Endothelial cell (in vitro differentiated cells): ENCODE results near the gene KCNAB2. TPM values are rescaled to one million over a fixed set of nuclear protein-coding genes. Genes with fewer than 3 reads are reported as not detected.

Source experiments
- DNase-seq: peaks from one replicate; pipeline ENCODE4 v3.0.0; 2021; ENCODE audit warnings: low spot score
- H3K27ac Mint-ChIP-seq: one replicate; pipeline ENCODE4 v1.8.0; 2021; ENCODE audit warnings: mixed read lengths, inconsistent platforms; ENCODE audit not compliant: unreplicated experiment
- H3K27me3 Mint-ChIP-seq: one replicate; pipeline ENCODE4 v1.8.0; 2021; ENCODE audit warnings: mild to moderate bottlenecking, moderate library complexity, mixed read lengths, inconsistent platforms; ENCODE audit not compliant: unreplicated experiment
- H3K36me3 Mint-ChIP-seq: one replicate; pipeline ENCODE4 v1.8.0; 2021; ENCODE audit warnings: mild to moderate bottlenecking, low read depth, mixed read lengths, inconsistent platforms; ENCODE audit not compliant: unreplicated experiment
- H3K4me1 Mint-ChIP-seq: one replicate; pipeline ENCODE4 v1.8.0; 2021; ENCODE audit warnings: mild to moderate bottlenecking, mixed read lengths, inconsistent platforms; ENCODE audit not compliant: unreplicated experiment
- H3K4me3 Mint-ChIP-seq: one replicate; pipeline ENCODE4 v1.8.0; 2021; ENCODE audit warnings: mild to moderate bottlenecking, mixed read lengths, inconsistent platforms; ENCODE audit not compliant: unreplicated experiment
- H3K9me3 Mint-ChIP-seq: one replicate; pipeline ENCODE4 v1.8.0; 2021; ENCODE audit warnings: mixed read lengths, inconsistent platforms; ENCODE audit not compliant: unreplicated experiment
- total RNA-seq: library from RNA; stranded (reverse); fragmentation: NEBNext Ultra II Directional; extraction: Animal tissue kit (Norgen Biotek cat#: 25700); gene quantifications from one replicate; pipeline ENCODE4 v1.2.1, GENCODE V29; 2021; ENCODE audit not compliant: unreplicated experiment
- TF ChIP-seq, protein P1 (sequence below): fragments of 200-600 bp; sonication (generic); IDR thresholded peaks from one replicate; pipeline ENCODE4 v1.5.0; 2021; ENCODE audit warnings: antibody characterized with exemption; ENCODE audit not compliant: unreplicated experiment

KCNAB2 gene
- total RNA-seq, 1 donor from 2014 or later = 4.1 TPM

- TF ChIP-seq, protein P1, sequence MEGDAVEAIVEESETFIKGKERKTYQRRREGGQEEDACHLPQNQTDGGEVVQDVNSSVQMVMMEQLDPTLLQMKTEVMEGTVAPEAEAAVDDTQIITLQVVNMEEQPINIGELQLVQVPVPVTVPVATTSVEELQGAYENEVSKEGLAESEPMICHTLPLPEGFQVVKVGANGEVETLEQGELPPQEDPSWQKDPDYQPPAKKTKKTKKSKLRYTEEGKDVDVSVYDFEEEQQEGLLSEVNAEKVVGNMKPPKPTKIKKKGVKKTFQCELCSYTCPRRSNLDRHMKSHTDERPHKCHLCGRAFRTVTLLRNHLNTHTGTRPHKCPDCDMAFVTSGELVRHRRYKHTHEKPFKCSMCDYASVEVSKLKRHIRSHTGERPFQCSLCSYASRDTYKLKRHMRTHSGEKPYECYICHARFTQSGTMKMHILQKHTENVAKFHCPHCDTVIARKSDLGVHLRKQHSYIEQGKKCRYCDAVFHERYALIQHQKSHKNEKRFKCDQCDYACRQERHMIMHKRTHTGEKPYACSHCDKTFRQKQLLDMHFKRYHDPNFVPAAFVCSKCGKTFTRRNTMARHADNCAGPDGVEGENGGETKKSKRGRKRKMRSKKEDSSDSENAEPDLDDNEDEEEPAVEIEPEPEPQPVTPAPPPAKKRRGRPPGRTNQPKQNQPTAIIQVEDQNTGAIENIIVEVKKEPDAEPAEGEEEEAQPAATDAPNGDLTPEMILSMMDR = no peak
- no peak overlapping the region for H3K4me3 Mint-ChIP-seq
- H3K9me3 Mint-ChIP-seq = no peaks in the 10 kb centered on the region
- no peaks in the 10 kb centered on the region for H3K36me3 Mint-ChIP-seq
- no peaks in the 10 kb centered on the region for H3K4me1 Mint-ChIP-seq
- peaks cover 9% of the 10 kb centered on the region for H3K27me3 Mint-ChIP-seq
- H3K27ac Mint-ChIP-seq = no peak overlapping the region
- no peak for DNase-seq
Observed at GRCh38 chr1:6028042-6028850, 17.4 kb upstream of the KCNAB2 start.

- Mint-ChIP-seq H3K9me3 (no peaks in the 10 kb centered on the region), H3K27ac (no peak overlapping the region), H3K4me1 (no peaks in the 10 kb centered on the region), H3K27me3 (peaks cover 9% of the 10 kb centered on the region), H3K4me3 (no peak overlapping the region), H3K36me3 (no peaks in the 10 kb centered on the region)
- TF ChIP-seq, protein P1 = no peak
- DNase-seq = no peak
Observed at GRCh38 chr1:6029351-6029750, 16.3 kb upstream of the KCNAB2 start.

DNA sequence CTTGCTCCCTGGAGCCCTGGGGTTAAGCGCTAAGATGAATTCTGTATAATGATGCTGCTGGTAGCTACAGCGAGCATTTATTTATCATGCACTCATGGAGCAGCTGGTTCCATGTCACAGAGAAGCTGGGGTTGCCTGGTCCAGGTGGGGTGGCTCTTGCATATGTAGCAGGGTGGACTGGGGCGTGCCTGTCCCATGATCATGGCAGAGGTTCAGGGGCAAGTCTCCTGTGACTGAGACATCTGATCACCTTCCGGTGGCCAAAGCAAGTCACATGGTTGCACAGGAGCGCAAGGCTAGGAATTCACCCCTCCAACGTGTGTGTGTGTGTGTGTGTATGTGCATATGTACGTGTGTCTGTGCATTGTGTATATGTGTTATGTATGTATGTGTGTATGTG is 15.6 kb upstream of the KCNAB2 start:
- no peaks in the 10 kb centered on the region for H3K4me1 Mint-ChIP-seq
- no peaks in the 10 kb centered on the region for H3K36me3 Mint-ChIP-seq
- no peaks in the 10 kb centered on the region for H3K9me3 Mint-ChIP-seq
- H3K27ac Mint-ChIP-seq = no peak overlapping the region
- TF ChIP-seq, protein P1 = no peak
- DNase-seq = no peak
- no peak overlapping the region for H3K4me3 Mint-ChIP-seq
- H3K27me3 Mint-ChIP-seq = peaks cover 11% of the 10 kb centered on the region

DNA sequence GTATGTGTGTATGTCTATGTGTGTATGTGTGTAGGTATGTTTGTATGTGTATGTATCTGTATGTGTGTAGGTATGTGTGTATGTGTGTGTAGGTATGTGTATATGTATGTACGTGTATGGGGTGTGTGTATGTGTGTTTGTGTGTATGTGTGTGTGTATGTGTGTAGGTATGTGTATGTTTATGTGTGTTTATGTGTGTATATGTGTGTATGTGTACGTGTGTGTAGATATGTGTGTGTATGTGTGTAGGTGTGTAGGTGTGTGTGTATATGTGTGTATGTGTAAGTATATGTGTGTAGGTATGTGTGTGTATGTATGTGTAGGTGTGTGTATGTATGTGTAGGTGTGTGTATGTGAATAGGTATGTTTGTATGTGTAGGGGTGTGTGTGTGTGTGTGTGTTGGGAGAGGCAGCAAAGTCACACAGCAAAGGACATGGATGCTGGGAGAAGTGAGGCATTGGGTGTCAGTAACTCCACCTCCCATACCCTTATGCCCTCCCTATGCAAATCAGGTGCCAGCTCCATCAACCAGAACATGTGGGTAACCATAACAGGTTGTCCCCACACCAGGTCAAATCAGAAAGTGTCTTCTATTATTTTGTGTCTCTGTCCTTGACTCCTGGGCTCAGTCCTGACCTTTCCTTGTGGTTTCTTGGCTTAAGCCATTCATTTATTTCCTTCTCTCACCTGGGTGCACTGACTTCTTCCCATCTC is 15.0 kb upstream of the KCNAB2 start:
- Mint-ChIP-seq H3K36me3 (no peaks in the 10 kb centered on the region), H3K4me3 (no peak overlapping the region), H3K27ac (no peak overlapping the region), H3K27me3 (peaks cover 14% of the 10 kb centered on the region), H3K4me1 (no peaks in the 10 kb centered on the region), H3K9me3 (no peaks in the 10 kb centered on the region)
- no peak for DNase-seq
- TF ChIP-seq, protein P1 = no peak

GRCh38 chr1:6033124-6033523 is 12.6 kb upstream of the KCNAB2 start:
- TF ChIP-seq, protein P1 = no peak
- Mint-ChIP-seq H3K36me3 (no peaks in the 10 kb centered on the region), H3K4me3 (no peak overlapping the region)

More at GRCh38 chr1:6033124-6033523, 12.6 kb upstream of the KCNAB2 start:
- Mint-ChIP-seq H3K27me3 (peaks cover 9% of the 10 kb centered on the region), H3K27ac (no peak overlapping the region), H3K9me3 (no peaks in the 10 kb centered on the region), H3K4me1 (no peaks in the 10 kb centered on the region)
- DNase-seq = no peak
